GM19397 (cell line): ENCODE results near the gene ZNF541.

Experiments
- ATAC-seq: cut with Tn5 transposase; IDR thresholded peaks from one replicate; pipeline ENCODE4 v1.9.1; 2021; ENCODE audit warnings: mild to moderate bottlenecking, moderate library complexity; ENCODE audit not compliant: unreplicated experiment

ZNF541 gene

GRCh38 chr19:47573071-47574026 lies at the start of gene ZNF541:
Gene ZNF541, minus strand, starts transcription at chr19:47573148. Its CDS starts 17,292 bp downstream, at chr19:47555856.
- no peak for ATAC-seq

GRCh38 chr19:47619763-47620162 lies 46.8 kb upstream of the ZNF541 start:
- no peak for ATAC-seq

- no peak for ATAC-seq
Observed at GRCh38 chr19:47618771-47619170, 45.8 kb upstream of the ZNF541 start.

GRCh38 chr19:47615714-47616113 lies 42.8 kb upstream of the ZNF541 start:
- no peak for ATAC-seq

GRCh38 chr19:47615230-47615629 lies 42.3 kb upstream of the ZNF541 start:
- ATAC-seq: no peak

- ATAC-seq: no peak
Observed at GRCh38 chr19:47614559-47614958, 41.6 kb upstream of the ZNF541 start.

GRCh38 chr19:47614021-47614295 lies 41.0 kb upstream of the ZNF541 start:
- ATAC-seq: no peak

- no peak for ATAC-seq
Observed at GRCh38 chr19:47613165-47614020, 40.4 kb upstream of the ZNF541 start.

GRCh38 chr19:47610902-47611301 lies 38.0 kb upstream of the ZNF541 start:
- no peak for ATAC-seq

GRCh38 chr19:47609906-47610894 lies 37.3 kb upstream of the ZNF541 start:
- no peak for ATAC-seq

GRCh38 chr19:47608969-47609905 lies 36.3 kb upstream of the ZNF541 start, which contains the start of gene BICRA:
Gene BICRA, plus strand, starts transcription at chr19:47609134. Its CDS starts 64,441 bp downstream, at chr19:47673575.
- peak; percentile 44 for ATAC-seq

- ATAC-seq: peak; percentile 87
Observed at GRCh38 chr19:47608074-47608918, 35.3 kb upstream of the ZNF541 start.

- no peak for ATAC-seq
Observed at GRCh38 chr19:47607564-47608073, 34.7 kb upstream of the ZNF541 start.

- ATAC-seq: no peak
Observed at GRCh38 chr19:47603706-47604565, 31.0 kb upstream of the ZNF541 start.

GRCh38 chr19:47601180-47601904 lies 28.4 kb upstream of the ZNF541 start:
- no peak for ATAC-seq

GRCh38 chr19:47600246-47601179 lies 27.6 kb upstream of the ZNF541 start:
- peak; percentile 98 for ATAC-seq
